Retinal pigment epithelial cell (primary cell): ENCODE measurements around the gene EXOC6.

Source experiments
- DNase-seq: peaks from one replicate; pipeline ENCODE4 v3.0.0-alpha.2; 2010; ENCODE audit warnings: low read depth
- H3K4me3 ChIP-seq: 2 replicates; pipeline ENCODE4 v1.5.1; 2011; ENCODE audit warnings: mild to moderate bottlenecking, low read length, control low read depth, moderate library complexity
- TF ChIP-seq, protein P1 (sequence below): conservative IDR thresholded peaks from 2 replicates; pipeline ENCODE4 v1.5.1; 2011; ENCODE audit warnings: low read depth, low read length, control low read depth, inconsistent platforms

The EXOC6 gene

DNA sequence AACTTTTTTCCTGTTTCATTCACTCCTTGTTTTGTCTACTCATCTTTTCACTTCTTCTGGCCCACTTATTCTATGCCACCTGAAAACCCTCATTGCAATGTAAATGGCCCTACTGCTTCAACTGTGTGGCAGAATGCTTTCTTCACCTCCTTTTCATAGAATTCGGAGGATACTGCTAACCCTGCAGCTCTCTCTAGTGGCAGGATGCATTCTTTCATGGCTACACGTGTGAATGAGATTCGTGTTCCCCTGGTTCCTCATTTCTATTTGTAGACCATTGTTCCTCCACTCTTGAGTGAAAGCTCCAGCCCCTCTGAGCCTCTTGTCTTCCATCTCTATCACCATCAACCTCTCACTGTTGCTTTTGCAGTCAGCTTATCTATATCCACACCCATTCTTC, 191.4 kb downstream of the EXOC6 start:
- H3K4me3 ChIP-seq: no peak overlapping the region
- TF ChIP-seq, protein P1, sequence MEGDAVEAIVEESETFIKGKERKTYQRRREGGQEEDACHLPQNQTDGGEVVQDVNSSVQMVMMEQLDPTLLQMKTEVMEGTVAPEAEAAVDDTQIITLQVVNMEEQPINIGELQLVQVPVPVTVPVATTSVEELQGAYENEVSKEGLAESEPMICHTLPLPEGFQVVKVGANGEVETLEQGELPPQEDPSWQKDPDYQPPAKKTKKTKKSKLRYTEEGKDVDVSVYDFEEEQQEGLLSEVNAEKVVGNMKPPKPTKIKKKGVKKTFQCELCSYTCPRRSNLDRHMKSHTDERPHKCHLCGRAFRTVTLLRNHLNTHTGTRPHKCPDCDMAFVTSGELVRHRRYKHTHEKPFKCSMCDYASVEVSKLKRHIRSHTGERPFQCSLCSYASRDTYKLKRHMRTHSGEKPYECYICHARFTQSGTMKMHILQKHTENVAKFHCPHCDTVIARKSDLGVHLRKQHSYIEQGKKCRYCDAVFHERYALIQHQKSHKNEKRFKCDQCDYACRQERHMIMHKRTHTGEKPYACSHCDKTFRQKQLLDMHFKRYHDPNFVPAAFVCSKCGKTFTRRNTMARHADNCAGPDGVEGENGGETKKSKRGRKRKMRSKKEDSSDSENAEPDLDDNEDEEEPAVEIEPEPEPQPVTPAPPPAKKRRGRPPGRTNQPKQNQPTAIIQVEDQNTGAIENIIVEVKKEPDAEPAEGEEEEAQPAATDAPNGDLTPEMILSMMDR: peak; percentile 60
- DNase-seq: no peak

DNA sequence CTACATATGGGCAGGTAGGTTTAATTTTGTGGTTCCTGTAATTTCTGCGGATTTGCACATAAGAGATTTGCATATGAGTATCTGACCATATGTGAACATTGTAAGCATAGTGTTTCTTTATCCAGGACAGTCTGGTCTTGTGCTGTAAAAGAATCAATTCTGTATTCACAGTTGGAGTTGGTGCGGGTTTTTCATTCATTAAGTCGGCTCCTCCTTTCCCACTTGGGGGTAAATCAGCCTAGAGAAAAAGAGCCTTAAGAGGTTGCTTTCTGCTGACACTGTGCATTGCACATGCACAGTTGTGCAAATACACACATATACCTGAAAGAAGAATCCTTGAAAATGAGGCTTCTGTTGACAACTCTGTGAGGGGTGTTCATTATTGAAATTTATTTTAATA, 206.2 kb downstream of the EXOC6 start:
- no peak overlapping the region for H3K4me3 ChIP-seq
- DNase-seq: no peak
- TF ChIP-seq, protein P1: no peak

DNA sequence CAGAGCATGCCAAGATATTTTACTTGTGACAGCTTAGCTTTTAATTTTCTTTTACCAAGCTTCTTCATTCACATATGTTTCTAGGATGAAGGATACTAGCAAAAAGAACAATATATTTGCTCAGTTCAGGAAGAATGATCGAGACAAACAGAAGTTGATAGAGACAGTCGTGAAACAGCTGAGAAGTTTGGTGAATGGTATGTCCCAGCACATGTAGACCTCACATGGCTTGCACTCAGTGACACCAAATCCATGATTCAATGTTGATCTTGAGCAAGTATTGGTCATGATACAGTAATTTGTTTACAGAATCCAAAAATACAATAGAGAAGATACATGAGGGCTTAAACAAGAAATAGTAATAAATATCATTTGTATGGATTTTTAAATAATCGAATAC, 209.8 kb downstream of the EXOC6 start:
- TF ChIP-seq, protein P1: no peak
- no peak overlapping the region for H3K4me3 ChIP-seq
- no peak for DNase-seq

DNA sequence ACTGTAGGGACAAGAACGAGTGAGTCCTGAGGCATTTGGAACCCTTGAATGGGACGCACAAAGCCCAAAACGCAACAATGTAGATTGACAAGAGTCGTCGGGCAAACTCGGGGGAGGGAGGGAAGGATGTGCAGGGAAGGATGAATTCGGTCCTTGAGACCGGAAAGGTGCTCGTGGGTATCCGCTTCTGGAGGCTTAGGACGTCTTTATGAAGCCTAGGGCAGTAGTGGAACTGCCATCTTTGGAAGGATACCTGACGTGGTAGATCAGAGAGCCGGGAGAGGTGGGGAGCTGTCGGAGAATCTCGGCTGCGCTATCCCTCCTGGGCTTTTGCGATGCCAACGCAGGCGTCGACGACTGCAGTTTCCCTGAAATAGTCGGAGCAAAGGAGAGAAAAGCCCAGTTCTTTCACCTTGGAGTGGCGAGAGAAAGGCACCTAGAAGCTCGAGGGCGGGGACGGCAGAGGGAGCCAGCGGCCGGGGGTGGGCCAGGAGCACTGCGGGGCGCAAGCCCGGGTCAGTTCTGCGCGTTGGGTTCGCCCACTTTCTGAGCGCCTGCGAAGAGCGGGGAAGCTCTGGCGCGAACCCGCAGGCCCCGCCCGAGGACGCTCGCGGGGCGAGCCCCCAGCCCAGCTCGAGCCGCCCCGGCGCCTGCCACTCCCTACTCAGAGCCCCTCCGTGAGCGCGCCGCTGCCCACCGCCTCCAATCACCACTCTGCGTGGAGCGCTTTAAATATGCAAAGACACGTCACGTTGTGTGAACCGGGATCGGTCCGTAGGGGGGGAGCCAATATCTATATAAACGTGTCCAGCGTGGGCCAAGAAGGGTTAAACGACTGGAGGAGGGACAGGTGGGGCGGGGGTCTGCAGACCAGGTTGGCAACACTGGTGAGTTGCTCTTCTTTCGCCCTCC, 211.9 kb downstream of the EXOC6 start, which contains the start of gene CYP26C1:
TSS of gene CYP26C1 (plus strand) at position 824 of the 912 bp plus-strand sequence. CDS start 466 bp downstream, outside the sequence.
- H3K4me3 ChIP-seq: peak within 1 kb of the TSS; percentile 17
- TF ChIP-seq, protein P1: peak; percentile 21
- no peak for DNase-seq

DNA sequence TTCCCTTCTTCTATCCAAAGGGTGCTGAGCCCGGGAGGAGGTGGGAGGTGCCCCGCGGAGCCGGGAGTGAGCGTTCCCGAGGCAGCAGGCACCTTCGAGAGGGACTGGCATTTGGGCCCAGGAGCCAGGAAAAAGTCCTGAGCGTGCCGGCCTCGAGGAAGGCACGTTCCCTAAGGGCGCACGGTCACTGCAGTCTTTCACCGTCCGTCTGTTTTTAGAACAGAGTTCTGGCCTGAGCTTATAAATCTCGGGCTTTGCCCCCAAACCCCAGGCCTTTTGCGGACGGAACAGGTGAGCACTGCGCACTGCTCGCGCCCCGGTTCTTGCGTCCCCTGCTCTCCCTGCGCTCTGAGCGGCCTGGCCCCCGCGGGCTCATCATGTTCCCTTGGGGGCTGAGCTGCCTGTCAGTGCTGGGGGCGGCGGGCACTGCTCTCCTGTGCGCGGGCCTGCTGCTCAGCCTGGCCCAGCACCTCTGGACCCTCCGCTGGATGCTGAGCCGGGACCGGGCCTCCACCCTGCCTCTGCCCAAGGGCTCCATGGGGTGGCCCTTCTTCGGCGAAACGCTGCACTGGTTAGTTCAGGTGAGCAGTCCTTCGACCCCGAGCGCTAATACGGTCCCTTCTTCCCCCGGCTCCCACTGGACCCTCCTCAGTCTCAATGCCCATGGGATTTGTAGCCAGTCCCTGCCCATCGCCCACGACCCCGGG, 212.7 kb downstream of the EXOC6 start:
- TF ChIP-seq, protein P1: no peak
- peak overlapping the region; percentile 17 for H3K4me3 ChIP-seq
- no peak for DNase-seq

DNA sequence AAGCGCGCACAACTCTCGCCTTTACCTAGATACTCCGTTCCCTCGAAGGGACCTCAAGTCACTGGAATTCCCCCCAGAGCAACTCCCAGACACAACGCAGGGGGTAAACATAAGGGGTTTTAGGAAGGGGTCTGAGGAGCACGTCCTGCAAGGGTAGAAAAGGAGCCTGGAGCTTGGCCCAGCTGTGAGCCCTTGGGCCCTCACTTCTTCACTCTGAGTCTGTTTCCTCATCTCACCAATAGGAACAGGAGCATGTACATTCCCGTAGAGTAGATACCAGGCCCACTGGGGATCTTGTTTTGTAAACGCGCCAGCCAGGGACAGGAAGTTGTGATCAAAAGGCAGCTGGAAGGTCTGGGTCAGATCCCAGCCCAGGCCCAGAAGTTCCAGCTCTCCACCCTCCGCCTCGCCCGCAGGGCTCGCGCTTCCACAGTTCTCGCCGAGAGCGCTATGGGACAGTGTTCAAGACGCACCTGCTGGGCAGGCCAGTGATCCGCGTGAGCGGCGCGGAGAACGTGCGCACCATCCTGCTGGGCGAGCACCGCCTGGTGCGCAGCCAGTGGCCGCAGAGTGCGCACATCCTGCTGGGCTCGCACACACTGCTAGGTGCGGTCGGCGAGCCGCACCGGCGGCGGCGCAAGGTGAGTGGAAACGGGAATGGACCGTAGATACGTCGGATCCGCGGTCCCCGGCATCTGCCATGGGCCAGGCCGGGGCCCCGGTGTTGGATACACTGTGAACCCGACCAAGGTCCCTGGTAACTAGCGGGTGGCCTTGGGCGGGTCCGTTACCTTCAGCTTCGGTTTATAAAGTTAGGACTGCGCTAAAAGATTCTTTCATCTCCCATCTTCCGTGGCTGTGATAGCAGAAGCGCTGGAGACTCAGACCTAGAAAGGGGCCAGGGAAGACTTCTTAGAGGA, 213.5 kb downstream of the EXOC6 start:
- H3K4me3 ChIP-seq: peak overlapping the region; percentile 46
- TF ChIP-seq, protein P1: no peak
- DNase-seq: no peak
